ENCODE data around the gene C5AR2.
A peak's percentile ranks its signal among the peaks of the same experiment; 100 is the strongest.

The C5AR2 gene

DNA sequence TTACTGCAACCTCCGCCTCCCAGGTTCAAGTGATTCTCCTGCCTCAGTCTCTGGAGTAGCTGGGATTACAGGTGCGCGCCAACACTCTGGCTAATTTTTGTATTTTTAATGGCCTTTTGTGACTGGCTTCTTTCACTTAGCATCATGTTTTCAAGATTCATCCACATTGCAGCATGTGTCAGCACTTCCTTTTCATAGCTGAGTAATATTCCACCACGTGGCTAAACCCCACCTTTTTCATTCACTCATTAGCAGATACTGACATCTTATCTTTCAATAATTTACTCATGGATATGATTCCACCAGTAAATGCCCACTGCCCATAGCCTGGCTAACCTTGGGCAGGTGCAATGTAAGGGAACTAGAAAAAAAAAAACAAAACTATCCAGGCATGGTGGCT, 15.5 kb upstream of the C5AR2 start:
- peaks cover 100% of the 10 kb centered on the region for H3K36me3 ChIP-seq

DNA sequence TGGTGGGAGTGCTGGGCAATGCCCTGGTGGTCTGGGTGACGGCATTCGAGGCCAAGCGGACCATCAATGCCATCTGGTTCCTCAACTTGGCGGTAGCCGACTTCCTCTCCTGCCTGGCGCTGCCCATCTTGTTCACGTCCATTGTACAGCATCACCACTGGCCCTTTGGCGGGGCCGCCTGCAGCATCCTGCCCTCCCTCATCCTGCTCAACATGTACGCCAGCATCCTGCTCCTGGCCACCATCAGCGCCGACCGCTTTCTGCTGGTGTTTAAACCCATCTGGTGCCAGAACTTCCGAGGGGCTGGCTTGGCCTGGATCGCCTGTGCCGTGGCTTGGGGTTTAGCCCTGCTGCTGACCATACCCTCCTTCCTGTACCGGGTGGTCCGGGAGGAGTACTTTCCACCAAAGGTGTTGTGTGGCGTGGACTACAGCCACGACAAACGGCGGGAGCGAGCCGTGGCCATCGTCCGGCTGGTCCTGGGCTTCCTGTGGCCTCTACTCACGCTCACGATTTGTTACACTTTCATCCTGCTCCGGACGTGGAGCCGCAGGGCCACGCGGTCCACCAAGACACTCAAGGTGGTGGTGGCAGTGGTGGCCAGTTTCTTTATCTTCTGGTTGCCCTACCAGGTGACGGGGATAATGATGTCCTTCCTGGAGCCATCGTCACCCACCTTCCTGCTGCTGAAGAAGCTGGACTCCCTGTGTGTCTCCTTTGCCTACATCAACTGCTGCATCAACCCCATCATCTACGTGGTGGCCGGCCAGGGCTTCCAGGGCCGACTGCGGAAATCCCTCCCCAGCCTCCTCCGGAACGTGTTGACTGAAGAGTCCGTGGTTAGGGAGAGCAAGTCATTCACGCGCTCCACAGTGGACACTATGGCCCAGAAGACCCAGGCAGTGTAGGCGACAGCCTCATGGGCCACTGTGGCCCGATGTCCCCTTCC, 11.8 kb upstream of the C5AR2 start:
- H3K4me3 ChIP-seq (ENCODE audit: low read depth in 1 of 2, low read length in 1 of 2): peak overlapping the region in 1 of 2 experiments; percentile 11
- H3K36me3 ChIP-seq: peaks cover 73% of the 10 kb centered on the region
- peak overlapping the region; percentile 100 for H3K27ac ChIP-seq
- no peaks in the 10 kb centered on the region for H3K27me3 ChIP-seq
- H3K4me1 ChIP-seq (ENCODE audit: control insufficient read depth in 1 of 2, insufficient read depth in 1 of 2, low read depth in 1 of 2, low read length in 1 of 2): peaks cover 98% of the 10 kb centered on the region in 2 experiments
- peaks cover 12% of the 10 kb centered on the region for H3K9me3 ChIP-seq
- TF ChIP-seq, protein P1, sequence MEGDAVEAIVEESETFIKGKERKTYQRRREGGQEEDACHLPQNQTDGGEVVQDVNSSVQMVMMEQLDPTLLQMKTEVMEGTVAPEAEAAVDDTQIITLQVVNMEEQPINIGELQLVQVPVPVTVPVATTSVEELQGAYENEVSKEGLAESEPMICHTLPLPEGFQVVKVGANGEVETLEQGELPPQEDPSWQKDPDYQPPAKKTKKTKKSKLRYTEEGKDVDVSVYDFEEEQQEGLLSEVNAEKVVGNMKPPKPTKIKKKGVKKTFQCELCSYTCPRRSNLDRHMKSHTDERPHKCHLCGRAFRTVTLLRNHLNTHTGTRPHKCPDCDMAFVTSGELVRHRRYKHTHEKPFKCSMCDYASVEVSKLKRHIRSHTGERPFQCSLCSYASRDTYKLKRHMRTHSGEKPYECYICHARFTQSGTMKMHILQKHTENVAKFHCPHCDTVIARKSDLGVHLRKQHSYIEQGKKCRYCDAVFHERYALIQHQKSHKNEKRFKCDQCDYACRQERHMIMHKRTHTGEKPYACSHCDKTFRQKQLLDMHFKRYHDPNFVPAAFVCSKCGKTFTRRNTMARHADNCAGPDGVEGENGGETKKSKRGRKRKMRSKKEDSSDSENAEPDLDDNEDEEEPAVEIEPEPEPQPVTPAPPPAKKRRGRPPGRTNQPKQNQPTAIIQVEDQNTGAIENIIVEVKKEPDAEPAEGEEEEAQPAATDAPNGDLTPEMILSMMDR (IDR thresholded peaks at IDR 0.05): no peak

More for the DNA sequence above, 15.5 kb upstream of the C5AR2 start:
- Histone ChIP-seq H3K27me3 (no peaks in the 10 kb centered on the region), H3K4me3 (ENCODE audit: low read depth in 1 of 2, low read length in 1 of 2) (peak overlapping the region; percentile 84 to 96), H3K27ac (peak overlapping the region; percentile 100), H3K9me3 (peaks cover 12% of the 10 kb centered on the region), H3K4me1 (ENCODE audit: control insufficient read depth in 1 of 2, insufficient read depth in 1 of 2, low read depth in 1 of 2, low read length in 1 of 2) (peaks cover 98% of the 10 kb centered on the region in 2 experiments)
- TF ChIP-seq, protein P1 (IDR thresholded peaks at IDR 0.05): no peak

GRCh38 chr19:47321630-47322029, 10.3 kb upstream of the C5AR2 start:
- H3K4me1 ChIP-seq (ENCODE audit: control insufficient read depth in 1 of 2, insufficient read depth in 1 of 2, low read depth in 1 of 2, low read length in 1 of 2): peaks cover 91% of the 10 kb centered on the region in 2 experiments
- H3K4me3 ChIP-seq (ENCODE audit: low read depth in 1 of 2, low read length in 1 of 2): peak overlapping the region in 1 of 2 experiments; percentile 20
- H3K27ac ChIP-seq: peak overlapping the region; percentile 100
- no peaks in the 10 kb centered on the region for H3K27me3 ChIP-seq
- H3K9me3 ChIP-seq: peaks cover 12% of the 10 kb centered on the region
- TF ChIP-seq, protein P1 (IDR thresholded peaks at IDR 0.05): no peak
- H3K36me3 ChIP-seq: peaks cover 59% of the 10 kb centered on the region

GRCh38 chr19:47322058-47322457, 9.9 kb upstream of the C5AR2 start:
- peak overlapping the region; percentile 100 for H3K27ac ChIP-seq
- H3K36me3 ChIP-seq: peaks cover 55% of the 10 kb centered on the region
- peaks cover 12% of the 10 kb centered on the region for H3K9me3 ChIP-seq
- peak overlapping the region in 1 of 2 experiments; percentile 20 for H3K4me3 ChIP-seq (ENCODE audit: low read depth in 1 of 2, low read length in 1 of 2)
- peaks cover 87% of the 10 kb centered on the region in 2 experiments for H3K4me1 ChIP-seq (ENCODE audit: control insufficient read depth in 1 of 2, insufficient read depth in 1 of 2, low read depth in 1 of 2, low read length in 1 of 2)
- TF ChIP-seq, protein P1 (IDR thresholded peaks at IDR 0.05): no peak
- H3K27me3 ChIP-seq: no peaks in the 10 kb centered on the region

DNA sequence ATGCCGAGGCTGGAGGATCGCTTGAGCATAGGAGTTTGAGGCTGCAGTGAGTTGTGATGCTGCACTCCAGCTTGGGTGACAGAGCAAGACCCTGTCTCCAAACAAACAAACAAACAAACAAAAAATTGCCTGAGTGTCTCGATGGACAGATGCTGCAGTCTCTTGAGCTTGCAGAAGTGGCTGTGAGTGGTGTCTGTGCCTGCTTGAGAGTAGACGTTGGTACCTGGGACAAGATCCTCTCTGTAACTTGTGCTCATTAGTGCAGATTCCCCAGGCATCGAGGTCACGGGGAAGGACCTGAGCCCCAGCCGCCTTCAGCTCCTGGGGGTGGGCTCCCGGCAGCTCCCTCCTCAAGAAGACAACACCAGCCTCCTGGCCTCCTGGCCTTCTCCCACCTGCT, 8.6 kb upstream of the C5AR2 start:
- Histone ChIP-seq H3K9me3 (peaks cover 12% of the 10 kb centered on the region), H3K27ac (peak overlapping the region; percentile 100), H3K4me3 (ENCODE audit: low read depth in 1 of 2, low read length in 1 of 2) (peak overlapping the region; percentile 40 to 54), H3K27me3 (no peaks in the 10 kb centered on the region), H3K36me3 (peaks cover 41% of the 10 kb centered on the region), H3K4me1 (ENCODE audit: control insufficient read depth in 1 of 2, insufficient read depth in 1 of 2, low read depth in 1 of 2, low read length in 1 of 2) (peaks cover 73 to 74% of the 10 kb centered on the region in 2 experiments)
- TF ChIP-seq, protein P1 (IDR thresholded peaks at IDR 0.05): no peak
